DMS 273 (cell line): ENCODE data around the gene SF3B6.

Experiments used
- DNase-seq: peaks from one replicate; lab custom pipeline; 2025; ENCODE audit not compliant: unreplicated experiment; lab: John Stamatoyannopoulos, UW

The SF3B6 gene

DNA sequence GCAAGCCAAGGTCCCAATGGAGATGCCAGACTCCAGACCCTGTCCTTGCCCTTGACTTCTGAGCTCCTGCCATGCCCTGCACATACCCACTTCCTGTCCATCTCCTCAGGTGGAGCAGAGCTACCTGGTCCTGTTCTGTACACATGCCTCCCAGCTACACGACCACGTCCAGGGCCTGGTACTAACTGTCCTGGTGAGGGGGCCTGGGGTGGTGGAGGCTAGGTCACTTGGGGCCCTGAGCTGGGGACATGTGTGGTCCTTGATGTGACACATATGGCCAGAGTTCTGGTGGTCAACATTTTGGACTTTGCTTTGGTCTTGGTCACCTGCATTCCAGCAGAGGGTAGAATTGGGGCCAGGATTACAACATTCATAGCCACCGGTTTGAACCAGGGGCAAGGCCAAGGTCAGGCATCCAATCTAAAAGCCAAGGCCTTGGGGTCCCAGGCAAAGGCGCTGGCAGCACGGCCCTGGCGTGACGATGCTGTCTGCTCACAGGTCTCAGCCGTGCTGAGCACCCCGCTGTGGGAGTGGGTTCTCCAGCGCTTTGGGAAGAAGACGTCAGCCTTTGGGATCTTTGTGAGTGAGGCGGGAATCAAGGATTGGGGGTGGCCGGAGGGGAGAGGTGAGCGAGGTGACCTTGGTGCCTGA, 53.7 kb downstream of the SF3B6 start:
- no peak for DNase-seq

- peak; percentile 58 for DNase-seq
Observed at GRCh38 chr2:24021122-24021998, 54.8 kb downstream of the SF3B6 start.

DNA sequence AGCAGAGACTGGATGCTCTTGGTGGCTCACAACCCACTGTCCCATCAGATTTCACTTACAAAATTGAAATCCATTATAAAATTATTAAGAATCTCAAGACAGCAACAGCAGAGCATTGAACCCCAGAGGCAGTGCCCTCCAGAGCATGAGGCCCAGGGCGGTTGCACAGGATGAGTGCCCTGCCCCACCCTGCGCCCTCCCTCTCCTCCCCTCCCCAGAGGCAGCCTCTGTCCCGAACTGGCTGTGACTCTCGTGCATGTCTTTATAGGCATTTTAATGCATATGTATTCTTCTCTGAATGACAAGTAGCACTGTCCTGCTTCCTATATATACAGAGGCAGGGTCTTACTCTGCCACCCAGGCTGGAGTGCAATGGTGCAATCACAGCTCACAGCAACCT, 55.9 kb downstream of the SF3B6 start:
- no peak for DNase-seq

GRCh38 chr2:24019729-24020128, 56.4 kb downstream of the SF3B6 start:
- no peak for DNase-seq

- no peak for DNase-seq
Observed at GRCh38 chr2:24018241-24018640, 57.9 kb downstream of the SF3B6 start.

DNA sequence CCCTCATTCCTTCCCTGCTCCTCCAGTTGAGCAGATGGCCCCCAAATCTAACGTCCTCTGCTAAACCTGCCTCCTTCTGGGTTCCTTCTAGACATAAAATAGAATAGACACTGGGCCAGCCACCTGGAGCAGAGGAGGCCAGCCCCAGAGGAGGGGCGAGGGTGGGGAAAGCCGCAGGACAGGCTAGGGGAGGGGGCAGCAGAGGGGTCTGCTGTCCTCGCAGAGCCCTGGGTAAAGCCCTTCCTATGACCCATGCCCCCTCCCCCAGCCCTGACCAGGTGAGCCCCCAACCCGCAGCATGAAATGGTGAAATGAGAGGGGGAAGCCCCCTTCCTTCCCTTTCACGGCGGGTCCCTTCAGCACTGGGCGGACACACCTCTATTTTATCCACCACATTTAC, 58.4 kb downstream of the SF3B6 start:
- no peak for DNase-seq
